HCT116 (cell line): ENCODE data around the gene MEG3. TPM values are rescaled to one million over a fixed set of nuclear protein-coding genes. Genes with fewer than 3 reads are reported as not detected.

Experiments used
- ATAC-seq: fragments of 200-7000 bp; cut with Tn5 transposase; 2 replicates; pipeline ENCODE4 v1.9.1; 2020; ENCODE audit warnings: mild to moderate bottlenecking, moderate library complexity
- BruUV-seq: library from RNA; stranded (reverse); fragments of 400-500 nt; replicated peaks from 2 replicates; lab custom pipeline; 2021; lab: Mats Ljungman, UMichigan
- CTCF ChIA-PET: fragments of 300-600 bp; sonication (Branson Sonifier 250); formaldehyde crosslinking; loops from one replicate; lab custom pipeline; 2021; ENCODE audit warnings: antibody characterized with exemption; lab: Charles Lee
- POLR2A ChIA-PET: fragments of 300-600, 350-600 bp; sonication (Branson Sonifier 250); formaldehyde crosslinking; loops from one replicate; lab custom pipeline; 2021; ENCODE audit warnings: antibody characterized with exemption; lab: Charles Lee
- RAD21 ChIA-PET, 2 experiments: fragments of 300-600 bp; sonication (Branson Sonifier 250); formaldehyde crosslinking; loops; one replicate each; lab custom pipeline; 2023; ENCODE audit warnings: low total read pairs in 2 of 2; ENCODE audit not compliant: uncharacterized antibody in 2 of 2, unreplicated experiment in 2 of 2, low non-redundant PET in 1 of 2; lab: Charles Lee
- DNase-seq: peaks from one replicate; pipeline ENCODE4 v3.0.0-alpha.2; 2010; ENCODE audit warnings: low read depth, low spot score
- H2AFZ ChIP-seq: fragments of 200-600 bp; shearing (Covaris generic), sonication (generic); 2 replicates; pipeline ENCODE4 v1.6.1; 2017; ENCODE audit warnings: low read depth, mixed run types, mixed read lengths, antibody characterized with exemption, low read length; ENCODE audit not compliant: poor library complexity, severe bottlenecking
- H3K27ac ChIP-seq: 2 replicates; pipeline ENCODE4 v1.5.1; 2012; ENCODE audit warnings: low read depth, low read length
- H3K27me3 ChIP-seq: fragments of 200-600 bp; sonication (generic); 2 replicates; pipeline ENCODE4 v1.6.1; 2016; ENCODE audit warnings: mixed run types, low read length, mixed read lengths; ENCODE audit not compliant: insufficient read depth
- H3K36me3 ChIP-seq, 2 experiments: fragments of 200-500 bp in 1 of 2; fragments of 200-600 bp in 1 of 2; sonication (Bioruptor generic) in 1 of 2; sonication (generic) in 1 of 2; 2 replicates each; pipeline versions ENCODE4 v1.5.1 to v1.6.1; 2014 to 2016; ENCODE audit warnings: low read length in 2 of 2, inconsistent platforms in 1 of 2, mixed read lengths in 1 of 2, mixed run types in 1 of 2; ENCODE audit not compliant: insufficient read depth in 2 of 2, control insufficient read depth in 1 of 2
- H3K4me1 ChIP-seq, 2 experiments: fragments of 200-600 bp in 1 of 2; sonication (generic) in 1 of 2; 2 replicates each; pipeline versions ENCODE4 v1.5.1 to v1.6.1; 2012 to 2017; ENCODE audit warnings: low read length in 2 of 2, inconsistent platforms in 1 of 2, mild to moderate bottlenecking in 1 of 2, mixed read lengths in 1 of 2, mixed run types in 1 of 2, moderate library complexity in 1 of 2; ENCODE audit not compliant: insufficient read depth in 2 of 2, control insufficient read depth in 1 of 2
- H3K4me2 ChIP-seq: fragments of 200-600 bp; sonication (generic); 2 replicates; pipeline ENCODE4 v1.6.1; 2017; ENCODE audit warnings: mixed run types, low read length, mixed read lengths
- H3K4me3 ChIP-seq, 2 experiments: fragments of 200-600 bp in 1 of 2; sonication (generic) in 1 of 2; replicated peaks in 1 of 2; 2 replicates each; pipeline ENCODE4 v1.5.1; 2011 to 2016; ENCODE audit warnings: low read length in 2 of 2, control low read depth in 1 of 2, low read depth in 1 of 2, mild to moderate bottlenecking in 1 of 2, mixed read lengths in 1 of 2, mixed run types in 1 of 2
- H3K79me2 ChIP-seq: fragments of 200-600 bp; sonication (generic); 2 replicates; pipeline ENCODE4 v1.6.1; 2017; ENCODE audit warnings: mild to moderate bottlenecking, mixed run types, low read length, moderate library complexity, mixed read lengths; ENCODE audit not compliant: insufficient read depth
- H3K9ac ChIP-seq: fragments of 200-600 bp; sonication (generic); 2 replicates; pipeline ENCODE4 v1.6.1; 2016; ENCODE audit warnings: low read length, mixed read lengths
- H3K9me2 ChIP-seq: fragments of 200-600 bp; sonication (generic), shearing (Covaris generic); 2 replicates; pipeline ENCODE4 v1.6.1; 2017; ENCODE audit warnings: mixed run types, mild to moderate bottlenecking, moderate library complexity; ENCODE audit not compliant: insufficient read depth
- H3K9me3 ChIP-seq, 2 experiments: fragments of 200-500 bp in 1 of 2; fragments of 200-600 bp in 1 of 2; sonication (Bioruptor generic) in 1 of 2; sonication (generic) in 1 of 2; 2 replicates each; pipeline ENCODE4 v1.6.1; 2014 to 2017; ENCODE audit warnings: low read length in 2 of 2, mixed read lengths in 2 of 2, inconsistent platforms in 1 of 2, low read depth in 1 of 2, mild to moderate bottlenecking in 1 of 2, mixed run types in 1 of 2, moderate library complexity in 1 of 2; ENCODE audit not compliant: control insufficient read depth in 1 of 2, insufficient read depth in 1 of 2
- H4K20me1 ChIP-seq: fragments of 200-600 bp; sonication (generic), shearing (Covaris generic); 2 replicates; pipeline ENCODE4 v1.6.1; 2017; ENCODE audit warnings: mixed run types, mild to moderate bottlenecking, moderate library complexity; ENCODE audit not compliant: insufficient read depth
- CBX3 ChIP-seq: IDR thresholded peaks from 2 replicates; pipeline ENCODE4 v1.6.1; 2012; ENCODE audit warnings: low read depth
- CEBPB ChIP-seq: IDR thresholded peaks from 2 replicates; pipeline ENCODE4 v1.6.1; 2012; ENCODE audit warnings: low read depth
- EGR1 ChIP-seq: IDR thresholded peaks from 2 replicates; pipeline ENCODE4 v1.6.1; 2012; ENCODE audit warnings: low read depth
- ELF1 ChIP-seq: IDR thresholded peaks from 2 replicates; pipeline ENCODE4 v1.6.1; 2012; ENCODE audit warnings: low read depth, borderline replicate concordance
- EZH2 ChIP-seq: fragments of 200-600 bp; sonication (generic); IDR thresholded peaks from 2 replicates; pipeline ENCODE4 v1.6.1; 2017; ENCODE audit warnings: antibody characterized with exemption, mixed run types
- EZH2phosphoT487 ChIP-seq: fragments of 200-600 bp; IDR thresholded peaks from 2 replicates; pipeline ENCODE4 v1.6.1; 2018; ENCODE audit warnings: antibody characterized with exemption, borderline replicate concordance
- FOSL1 ChIP-seq: IDR thresholded peaks from 2 replicates; pipeline ENCODE4 v1.6.1; 2012; ENCODE audit warnings: low read depth
- JUND ChIP-seq: IDR thresholded peaks from 2 replicates; pipeline ENCODE4 v1.6.1; 2012
- POLR2A ChIP-seq: IDR thresholded peaks from 2 replicates; pipeline ENCODE4 v1.7.0; 2011; ENCODE audit warnings: borderline replicate concordance; ENCODE audit not compliant: insufficient read depth, insufficient read length; ENCODE audit errors: extremely low read depth
- POLR2AphosphoS5 ChIP-seq: IDR thresholded peaks from 2 replicates; pipeline ENCODE4 v1.6.1; 2011; ENCODE audit warnings: mild to moderate bottlenecking, low read depth, low read length, moderate library complexity
- SIN3A ChIP-seq: IDR thresholded peaks from 2 replicates; pipeline ENCODE4 v1.6.1; 2012; ENCODE audit warnings: low read depth
- SRF ChIP-seq: IDR thresholded peaks from 2 replicates; pipeline ENCODE4 v1.6.1; 2012; ENCODE audit warnings: low read depth
- YY1 ChIP-seq: IDR thresholded peaks from 2 replicates; pipeline ENCODE4 v1.6.1; 2011; ENCODE audit warnings: low read length, low read depth, moderate library complexity, mild to moderate bottlenecking; ENCODE audit not compliant: insufficient replicate concordance; ENCODE audit errors: extremely low read depth
- ZFX ChIP-seq: fragments of 450-650 bp; IDR thresholded peaks from 2 replicates; pipeline ENCODE4 v1.6.1; 2017
- ZNF274 ChIP-seq: fragments of 200-500 bp; sonication (Bioruptor generic); IDR thresholded peaks from 2 replicates; pipeline ENCODE4 v1.6.1; 2014; ENCODE audit warnings: mild to moderate bottlenecking, low read depth, low read length, inconsistent platforms
- intact Hi-C: fragments of 100-400 bp; cut with micrococcal nuclease; formaldehyde crosslinking; loops from 2 replicates; pipeline ENCODE4 v1.10.0; 2022
- total RNA-seq: library from RNA; stranded (reverse); gene quantifications from one replicate; pipeline ENCODE4 v1.2.1, GENCODE V29; 2021; ENCODE audit not compliant: unreplicated experiment
- TF ChIP-seq, protein P1 (sequence below), 3 experiments: fragments of 200-600 bp in 1 of 3; sonication (generic) in 1 of 3; IDR thresholded peaks in 2 of 3; conservative IDR thresholded peaks in 1 of 3; 2 replicates each; pipeline ENCODE4 v1.5.1; 2012 to 2017; ENCODE audit warnings: low read depth in 2 of 3, low read length in 2 of 3, antibody characterized with exemption in 1 of 3, borderline replicate concordance in 1 of 3, control low read depth in 1 of 3, mild to moderate bottlenecking in 1 of 3, mixed read lengths in 1 of 3, mixed run types in 1 of 3, moderate library complexity in 1 of 3; ENCODE audit not compliant: insufficient read depth in 1 of 3
- TF ChIP-seq, protein P2 (sequence below): IDR thresholded peaks from 2 replicates; pipeline ENCODE4 v1.6.1; 2012; ENCODE audit warnings: low read depth

Gene MEG3
- total RNA-seq, 1 experiment from 2014 or later, result 2.5 TPM

DNA sequence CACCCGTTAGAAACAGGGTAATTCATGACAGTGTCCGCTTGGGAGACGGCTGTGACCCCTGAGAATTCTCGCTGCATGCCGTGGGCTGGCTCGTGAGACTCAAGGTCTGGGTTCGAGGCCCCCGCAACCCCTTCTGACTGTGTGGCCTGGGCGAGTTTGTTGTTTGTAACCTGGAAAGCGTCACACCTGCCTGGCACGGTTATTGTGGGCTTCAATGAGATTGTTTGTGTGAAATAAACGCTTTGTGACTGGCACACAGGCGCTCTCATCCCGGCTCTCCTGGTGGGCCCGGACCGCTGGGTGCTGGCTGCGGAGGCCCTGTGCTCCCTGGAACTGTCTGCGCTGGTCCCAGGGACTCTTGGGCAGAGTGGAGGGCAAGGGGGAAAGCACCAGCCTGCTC is 33.9 kb downstream of the MEG3 start:
- Histone ChIP-seq H3K27me3 (no peaks in the 10 kb centered on the region; the same call in 1 of the 2 replicates), H2AFZ (no peak overlapping the region), H3K27ac (no peak overlapping the region), H3K4me3 (no peak overlapping the region), H3K4me2 (no peak overlapping the region), H3K9me2 (no peaks in the 10 kb centered on the region), H4K20me1 (no peaks in the 10 kb centered on the region), H3K9me3 (no peaks in the 10 kb centered on the region), H3K36me3 (no peaks in the 10 kb centered on the region), H3K4me1 (peaks cover 0 to 11% of the 10 kb centered on the region in 2 experiments; a peak in 2 of 4 replicates), H3K9ac (no peak overlapping the region), H3K79me2 (no peaks in the 10 kb centered on the region)
- POLR2A ChIA-PET, result no interaction called here
- CTCF ChIA-PET, result no interaction called here
- RAD21 ChIA-PET, result no interaction called here
- no peak for TF ChIP-seq EZH2phosphoT487
- no peak for TF ChIP-seq EGR1
- TF ChIP-seq SIN3A, result no peak
- no peak for TF ChIP-seq POLR2AphosphoS5
- TF ChIP-seq EZH2, result no peak
- no peak for TF ChIP-seq JUND
- TF ChIP-seq ZNF274, result no peak
- TF ChIP-seq ZFX, result no peak
- TF ChIP-seq, protein P1, sequence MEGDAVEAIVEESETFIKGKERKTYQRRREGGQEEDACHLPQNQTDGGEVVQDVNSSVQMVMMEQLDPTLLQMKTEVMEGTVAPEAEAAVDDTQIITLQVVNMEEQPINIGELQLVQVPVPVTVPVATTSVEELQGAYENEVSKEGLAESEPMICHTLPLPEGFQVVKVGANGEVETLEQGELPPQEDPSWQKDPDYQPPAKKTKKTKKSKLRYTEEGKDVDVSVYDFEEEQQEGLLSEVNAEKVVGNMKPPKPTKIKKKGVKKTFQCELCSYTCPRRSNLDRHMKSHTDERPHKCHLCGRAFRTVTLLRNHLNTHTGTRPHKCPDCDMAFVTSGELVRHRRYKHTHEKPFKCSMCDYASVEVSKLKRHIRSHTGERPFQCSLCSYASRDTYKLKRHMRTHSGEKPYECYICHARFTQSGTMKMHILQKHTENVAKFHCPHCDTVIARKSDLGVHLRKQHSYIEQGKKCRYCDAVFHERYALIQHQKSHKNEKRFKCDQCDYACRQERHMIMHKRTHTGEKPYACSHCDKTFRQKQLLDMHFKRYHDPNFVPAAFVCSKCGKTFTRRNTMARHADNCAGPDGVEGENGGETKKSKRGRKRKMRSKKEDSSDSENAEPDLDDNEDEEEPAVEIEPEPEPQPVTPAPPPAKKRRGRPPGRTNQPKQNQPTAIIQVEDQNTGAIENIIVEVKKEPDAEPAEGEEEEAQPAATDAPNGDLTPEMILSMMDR (IDR thresholded peaks at IDR 0.05 in 2 of 3, conservative IDR thresholded peaks at IDR 0.05 in 1 of 3; ENCODE audit: borderline replicate concordance in 1 of 3, insufficient read depth in 1 of 3, low read depth in 2 of 3, low read length in 2 of 3), result no peak
- TF ChIP-seq POLR2A, result no peak
- no peak for TF ChIP-seq SRF
- TF ChIP-seq ELF1, result no peak
- TF ChIP-seq, protein P2, sequence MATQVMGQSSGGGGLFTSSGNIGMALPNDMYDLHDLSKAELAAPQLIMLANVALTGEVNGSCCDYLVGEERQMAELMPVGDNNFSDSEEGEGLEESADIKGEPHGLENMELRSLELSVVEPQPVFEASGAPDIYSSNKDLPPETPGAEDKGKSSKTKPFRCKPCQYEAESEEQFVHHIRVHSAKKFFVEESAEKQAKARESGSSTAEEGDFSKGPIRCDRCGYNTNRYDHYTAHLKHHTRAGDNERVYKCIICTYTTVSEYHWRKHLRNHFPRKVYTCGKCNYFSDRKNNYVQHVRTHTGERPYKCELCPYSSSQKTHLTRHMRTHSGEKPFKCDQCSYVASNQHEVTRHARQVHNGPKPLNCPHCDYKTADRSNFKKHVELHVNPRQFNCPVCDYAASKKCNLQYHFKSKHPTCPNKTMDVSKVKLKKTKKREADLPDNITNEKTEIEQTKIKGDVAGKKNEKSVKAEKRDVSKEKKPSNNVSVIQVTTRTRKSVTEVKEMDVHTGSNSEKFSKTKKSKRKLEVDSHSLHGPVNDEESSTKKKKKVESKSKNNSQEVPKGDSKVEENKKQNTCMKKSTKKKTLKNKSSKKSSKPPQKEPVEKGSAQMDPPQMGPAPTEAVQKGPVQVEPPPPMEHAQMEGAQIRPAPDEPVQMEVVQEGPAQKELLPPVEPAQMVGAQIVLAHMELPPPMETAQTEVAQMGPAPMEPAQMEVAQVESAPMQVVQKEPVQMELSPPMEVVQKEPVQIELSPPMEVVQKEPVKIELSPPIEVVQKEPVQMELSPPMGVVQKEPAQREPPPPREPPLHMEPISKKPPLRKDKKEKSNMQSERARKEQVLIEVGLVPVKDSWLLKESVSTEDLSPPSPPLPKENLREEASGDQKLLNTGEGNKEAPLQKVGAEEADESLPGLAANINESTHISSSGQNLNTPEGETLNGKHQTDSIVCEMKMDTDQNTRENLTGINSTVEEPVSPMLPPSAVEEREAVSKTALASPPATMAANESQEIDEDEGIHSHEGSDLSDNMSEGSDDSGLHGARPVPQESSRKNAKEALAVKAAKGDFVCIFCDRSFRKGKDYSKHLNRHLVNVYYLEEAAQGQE, result no peak
- TF ChIP-seq CEBPB, result no peak
- no peak for TF ChIP-seq YY1
- no peak for TF ChIP-seq FOSL1
- no peak for TF ChIP-seq CBX3
- ATAC-seq, result no peak
- BruUV-seq, result no TSS peak
- DNase-seq, result no peak
- intact Hi-C loops, result no loop called here
